Measurements from ENCODE around the gene MYLK4. TPM values are rescaled to one million over a fixed set of nuclear protein-coding genes. Genes with fewer than 3 reads are reported as not detected.

The MYLK4 gene
- total and polyA plus RNA-seq, 2 experiments from 2014 or later: 0.29 to 0.43 TPM

- H3K4me3 ChIP-seq: no peak overlapping the region
- no peak overlapping the region for H3K4me2 ChIP-seq
- no peaks in the 10 kb centered on the region for H3K9me3 ChIP-seq (ENCODE audit: low read depth)
- TF ChIP-seq EZH2 (IDR thresholded peaks at IDR 0.05; ENCODE audit: borderline replicate concordance) (no peak), CTCF (IDR thresholded peaks at IDR 0.05; ENCODE audit: poor library complexity) (no peak), EZH2phosphoT487 (IDR thresholded peaks at IDR 0.05; ENCODE audit: low read depth, severe bottlenecking, unreplicated experiment) (no peak)
- no peaks in the 10 kb centered on the region for H3K27me3 ChIP-seq
- no peak for DNase-seq (ENCODE audit: low spot score)
- H2AFZ ChIP-seq: no peak overlapping the region
- no peaks in the 10 kb centered on the region for H3K79me2 ChIP-seq
- H3K9me2 ChIP-seq (replicated peaks; ENCODE audit: insufficient read depth): no peaks in the 10 kb centered on the region
- no peaks in the 10 kb centered on the region for H3K36me3 ChIP-seq (replicated peaks; ENCODE audit: insufficient read depth, low read depth)
- H3K27ac ChIP-seq: no peak overlapping the region
- H4K20me1 ChIP-seq (ENCODE audit: insufficient read depth, poor library complexity, severe bottlenecking): no peaks in the 10 kb centered on the region
- H3K4me1 ChIP-seq (ENCODE audit: insufficient read depth): no peaks in the 10 kb centered on the region
- whole genome bisulfite sequencing (ENCODE audit: low lambda C conversion rate, missing lambda C conversion rate): 87% methylated on average over 3 of the region's 3 CpGs
Measured at GRCh38 chr6:2755456-2755855, 4.7 kb upstream of the MYLK4 start.

GRCh38 chr6:2754911-2755310, 4.2 kb upstream of the MYLK4 start:
- Histone ChIP-seq H3K27ac (no peak overlapping the region), H3K36me3 (replicated peaks; ENCODE audit: insufficient read depth, low read depth) (no peaks in the 10 kb centered on the region), H3K79me2 (no peaks in the 10 kb centered on the region), H2AFZ (no peak overlapping the region), H3K27me3 (no peaks in the 10 kb centered on the region), H3K4me1 (ENCODE audit: insufficient read depth) (no peaks in the 10 kb centered on the region), H4K20me1 (ENCODE audit: insufficient read depth, poor library complexity, severe bottlenecking) (no peaks in the 10 kb centered on the region), H3K9me3 (ENCODE audit: low read depth) (no peaks in the 10 kb centered on the region), H3K4me2 (no peak overlapping the region), H3K4me3 (no peak overlapping the region), H3K9me2 (replicated peaks; ENCODE audit: insufficient read depth) (no peaks in the 10 kb centered on the region)
- TF ChIP-seq CTCF (IDR thresholded peaks at IDR 0.05; ENCODE audit: poor library complexity) (no peak), EZH2phosphoT487 (IDR thresholded peaks at IDR 0.05; ENCODE audit: low read depth, severe bottlenecking, unreplicated experiment) (no peak), EZH2 (IDR thresholded peaks at IDR 0.05; ENCODE audit: borderline replicate concordance) (no peak)
- WGBS (ENCODE audit: low lambda C conversion rate, missing lambda C conversion rate): 95% methylated on average over 1 of the region's 1 CpG
- DNase-seq (ENCODE audit: low spot score): no peak

- no peaks in the 10 kb centered on the region for H3K27me3 ChIP-seq
- H3K9me2 ChIP-seq (replicated peaks; ENCODE audit: insufficient read depth): no peaks in the 10 kb centered on the region
- H3K4me3 ChIP-seq: no peak overlapping the region
- TF ChIP-seq EZH2 (IDR thresholded peaks at IDR 0.05; ENCODE audit: borderline replicate concordance) (no peak), CTCF (IDR thresholded peaks at IDR 0.05; ENCODE audit: poor library complexity) (no peak), EZH2phosphoT487 (IDR thresholded peaks at IDR 0.05; ENCODE audit: low read depth, severe bottlenecking, unreplicated experiment) (no peak)
- no peaks in the 10 kb centered on the region for H3K4me1 ChIP-seq (ENCODE audit: insufficient read depth)
- no peak for DNase-seq (ENCODE audit: low spot score)
- WGBS (ENCODE audit: low lambda C conversion rate, missing lambda C conversion rate): 59% methylated on average over 3 of the region's 3 CpGs
- H3K79me2 ChIP-seq: no peaks in the 10 kb centered on the region
- no peak overlapping the region for H3K27ac ChIP-seq
- H3K4me2 ChIP-seq: no peak overlapping the region
- no peaks in the 10 kb centered on the region for H4K20me1 ChIP-seq (ENCODE audit: insufficient read depth, poor library complexity, severe bottlenecking)
- no peaks in the 10 kb centered on the region for H3K9me3 ChIP-seq (ENCODE audit: low read depth)
- no peak overlapping the region for H2AFZ ChIP-seq
- no peaks in the 10 kb centered on the region for H3K36me3 ChIP-seq (replicated peaks; ENCODE audit: insufficient read depth, low read depth)
Measured at GRCh38 chr6:2754393-2754792, 3.7 kb upstream of the MYLK4 start.

GRCh38 chr6:2753743-2754142, 3.0 kb upstream of the MYLK4 start:
- TF ChIP-seq CTCF (IDR thresholded peaks at IDR 0.05; ENCODE audit: poor library complexity) (no peak), EZH2phosphoT487 (IDR thresholded peaks at IDR 0.05; ENCODE audit: low read depth, severe bottlenecking, unreplicated experiment) (no peak), EZH2 (IDR thresholded peaks at IDR 0.05; ENCODE audit: borderline replicate concordance) (no peak)
- Histone ChIP-seq H3K79me2 (no peaks in the 10 kb centered on the region), H4K20me1 (ENCODE audit: insufficient read depth, poor library complexity, severe bottlenecking) (no peaks in the 10 kb centered on the region), H3K27me3 (no peaks in the 10 kb centered on the region), H2AFZ (no peak overlapping the region), H3K27ac (no peak overlapping the region), H3K4me3 (no peak overlapping the region), H3K9me2 (replicated peaks; ENCODE audit: insufficient read depth) (no peaks in the 10 kb centered on the region), H3K4me2 (no peak overlapping the region), H3K36me3 (replicated peaks; ENCODE audit: insufficient read depth, low read depth) (no peaks in the 10 kb centered on the region), H3K4me1 (ENCODE audit: insufficient read depth) (no peaks in the 10 kb centered on the region), H3K9me3 (ENCODE audit: low read depth) (no peaks in the 10 kb centered on the region)
- no peak for DNase-seq (ENCODE audit: low spot score)
